Measurements from ENCODE around the gene SVIP. TPM values are rescaled to one million over a fixed set of nuclear protein-coding genes. Genes with fewer than 3 reads are reported as not detected.
A peak's percentile ranks its signal among the peaks of the same experiment; 100 is the strongest.

The SVIP gene
- total RNA-seq: 15.1 TPM
- polyA plus RNA-seq: 6.5 TPM

GRCh38 chr11:22829231-22830081 lies at the start of gene SVIP:
Gene SVIP (minus strand): TSS chr11:22829801. CDS start chr11:22829748, 53 bp downstream.
- Histone ChIP-seq H3K36me3 (ENCODE audit: insufficient read depth) (no peaks in the 10 kb centered on the region), H3K27ac (ENCODE audit: low read depth) (peak within 1 kb of the TSS; percentile 86), H3K4me3 (ENCODE audit: low read depth, low read length) (peak within 1 kb of the TSS; percentile 75), H3K4me1 (ENCODE audit: insufficient read depth) (peaks cover 2% of the 10 kb centered on the region)
- WGBS: under 1% methylated on average over 78 of the region's 79 CpGs
- peak; percentile 77 for DNase-seq (ENCODE audit: extremely low spot score)

GRCh38 chr11:22878604-22879003 lies 49.0 kb upstream of the SVIP start:
- Histone ChIP-seq H3K4me3 (ENCODE audit: low read depth, low read length) (no peak overlapping the region), H3K27ac (ENCODE audit: low read depth) (no peak overlapping the region), H3K4me1 (ENCODE audit: insufficient read depth) (no peaks in the 10 kb centered on the region), H3K36me3 (ENCODE audit: insufficient read depth) (no peaks in the 10 kb centered on the region)
- DNase-seq (ENCODE audit: extremely low spot score): no peak

GRCh38 chr11:22878039-22878438 lies 48.4 kb upstream of the SVIP start:
- DNase-seq (ENCODE audit: extremely low spot score): no peak
- H3K4me1 ChIP-seq (ENCODE audit: insufficient read depth): no peaks in the 10 kb centered on the region
- no peak overlapping the region for H3K4me3 ChIP-seq (ENCODE audit: low read depth, low read length)
- H3K36me3 ChIP-seq (ENCODE audit: insufficient read depth): no peaks in the 10 kb centered on the region
- no peak overlapping the region for H3K27ac ChIP-seq (ENCODE audit: low read depth)

DNA sequence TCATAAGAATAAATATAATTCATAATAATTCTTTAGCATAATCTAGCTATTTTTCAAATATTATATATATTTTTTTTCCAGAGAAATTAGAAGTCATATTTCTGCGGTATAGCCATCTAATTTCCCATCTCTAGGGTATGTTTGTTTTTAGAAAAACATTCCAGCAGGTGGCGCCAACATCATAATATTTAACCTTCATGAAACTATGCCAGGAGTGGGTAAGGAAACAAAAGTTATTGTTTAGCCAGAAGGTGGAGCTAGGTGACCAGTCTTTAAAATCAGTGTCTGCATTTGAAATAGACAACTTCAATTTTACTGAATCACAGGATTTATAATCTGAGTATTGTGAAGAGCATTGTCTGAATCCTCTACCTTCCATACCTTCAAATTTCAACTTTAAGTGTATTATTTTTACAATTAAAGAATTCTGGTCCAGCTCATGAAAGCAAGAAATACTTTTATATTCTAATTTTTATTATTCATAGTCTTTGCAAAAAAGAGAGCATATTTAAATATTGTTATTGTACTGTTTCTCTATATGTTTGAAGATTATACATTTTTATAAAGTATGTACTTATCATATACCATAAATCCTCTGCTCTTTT lies 46.4 kb upstream of the SVIP start:
- Histone ChIP-seq H3K36me3 (ENCODE audit: insufficient read depth) (no peaks in the 10 kb centered on the region), H3K4me1 (ENCODE audit: insufficient read depth) (no peaks in the 10 kb centered on the region), H3K4me3 (ENCODE audit: low read depth, low read length) (no peak overlapping the region), H3K27ac (ENCODE audit: low read depth) (no peak overlapping the region)
- peak; percentile 78 for DNase-seq (ENCODE audit: extremely low spot score)
- WGBS: 10% methylated on average over 2 of the region's 2 CpGs

- DNase-seq (ENCODE audit: extremely low spot score): no peak
- H3K4me1 ChIP-seq (ENCODE audit: insufficient read depth): no peaks in the 10 kb centered on the region
- H3K4me3 ChIP-seq (ENCODE audit: low read depth, low read length): no peak overlapping the region
- H3K27ac ChIP-seq (ENCODE audit: low read depth): no peak overlapping the region
- H3K36me3 ChIP-seq (ENCODE audit: insufficient read depth): no peaks in the 10 kb centered on the region
- WGBS: 85% methylated on average over 3 of the region's 3 CpGs
Measured at GRCh38 chr11:22869325-22869724, 39.7 kb upstream of the SVIP start.

DNA sequence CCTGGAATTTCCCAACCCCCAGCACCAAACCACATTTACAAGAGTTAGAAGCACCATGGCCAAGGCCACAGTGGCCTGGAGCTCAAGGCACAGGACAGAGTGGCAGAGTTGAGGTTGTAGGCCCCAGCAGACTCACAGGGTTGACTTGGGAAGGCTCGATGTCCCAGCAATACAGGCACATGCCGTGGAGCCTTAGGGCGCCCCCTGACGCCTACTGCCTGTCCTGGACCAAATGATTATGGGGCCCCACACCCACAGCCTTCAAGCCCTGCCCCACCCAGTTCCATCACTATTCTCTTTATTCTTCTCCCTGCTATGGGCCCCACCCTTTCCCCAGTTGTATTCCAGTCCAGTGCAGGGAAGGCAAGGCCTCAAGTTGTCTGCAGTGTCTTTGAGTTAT lies 30.6 kb upstream of the SVIP start, which contains the start of gene CCDC179:
Gene CCDC179, minus strand, starts transcription at position 234 of the 400 bp plus-strand sequence. Its CDS starts 53 bp downstream, at position 181.
- DNase-seq (ENCODE audit: extremely low spot score): no peak
- Histone ChIP-seq H3K4me1 (ENCODE audit: insufficient read depth) (no peaks in the 10 kb centered on the region), H3K36me3 (ENCODE audit: insufficient read depth) (no peaks in the 10 kb centered on the region), H3K4me3 (ENCODE audit: low read depth, low read length) (no peak within 1 kb of the TSS), H3K27ac (ENCODE audit: low read depth) (no peak within 1 kb of the TSS)
- WGBS: 96% methylated on average over 4 of the region's 4 CpGs

GRCh38 chr11:22859756-22860155 lies 30.2 kb upstream of the SVIP start:
- H3K27ac ChIP-seq (ENCODE audit: low read depth): no peak overlapping the region
- no peak overlapping the region for H3K4me3 ChIP-seq (ENCODE audit: low read depth, low read length)
- WGBS: 83% methylated on average over 6 of the region's 6 CpGs
- H3K36me3 ChIP-seq (ENCODE audit: insufficient read depth): no peaks in the 10 kb centered on the region
- no peaks in the 10 kb centered on the region for H3K4me1 ChIP-seq (ENCODE audit: insufficient read depth)
- DNase-seq (ENCODE audit: extremely low spot score): no peak

DNA sequence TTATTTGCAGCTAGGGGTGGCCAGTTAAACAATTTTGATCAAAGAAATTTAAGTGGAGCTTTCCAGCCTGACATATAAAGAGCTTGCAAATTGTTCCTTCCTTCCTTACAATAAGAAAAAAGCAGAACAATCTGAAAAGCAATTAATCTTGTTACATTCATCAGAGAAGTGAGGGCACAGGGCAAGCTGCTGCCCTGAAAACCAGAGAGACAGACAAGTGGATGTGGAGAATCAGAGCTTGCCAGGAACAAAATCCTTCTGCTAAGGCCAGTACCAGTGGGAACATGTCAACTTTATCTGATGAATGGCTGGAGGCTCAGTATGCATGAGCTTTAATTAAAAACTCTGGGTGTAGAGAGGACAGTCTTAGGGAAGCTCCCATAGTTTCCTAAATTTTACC lies 21.9 kb upstream of the SVIP start:
- Histone ChIP-seq H3K27ac (ENCODE audit: low read depth) (no peak overlapping the region), H3K4me3 (ENCODE audit: low read depth, low read length) (no peak overlapping the region), H3K36me3 (ENCODE audit: insufficient read depth) (no peaks in the 10 kb centered on the region), H3K4me1 (ENCODE audit: insufficient read depth) (no peaks in the 10 kb centered on the region)
- DNase-seq (ENCODE audit: extremely low spot score): no peak

DNA sequence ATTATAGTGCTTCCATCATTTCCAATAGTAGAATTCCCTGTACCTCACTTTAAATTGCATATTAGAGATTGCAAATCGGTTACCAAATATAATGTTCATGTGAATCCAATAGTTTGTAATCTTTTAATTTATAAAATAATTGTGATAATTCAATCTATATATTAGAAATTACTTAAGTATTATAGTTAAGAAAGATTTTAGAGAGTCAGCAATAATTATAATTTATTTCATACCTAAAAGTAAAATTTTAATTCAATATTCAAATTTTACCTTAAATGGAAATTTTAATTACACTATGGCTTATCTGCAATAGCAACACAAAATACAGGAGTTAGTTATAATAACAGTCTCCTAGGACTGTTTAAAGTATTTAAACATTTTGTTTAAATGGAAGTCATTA lies 17.1 kb upstream of the SVIP start:
- no peaks in the 10 kb centered on the region for H3K36me3 ChIP-seq (ENCODE audit: insufficient read depth)
- H3K4me1 ChIP-seq (ENCODE audit: insufficient read depth): no peaks in the 10 kb centered on the region
- no peak overlapping the region for H3K4me3 ChIP-seq (ENCODE audit: low read depth, low read length)
- no peak overlapping the region for H3K27ac ChIP-seq (ENCODE audit: low read depth)
- 93% methylated on average over 1 of the region's 1 CpG for WGBS
- no peak for DNase-seq (ENCODE audit: extremely low spot score)

GRCh38 chr11:22832315-22833015 lies 2.9 kb upstream of the SVIP start:
- H3K36me3 ChIP-seq (ENCODE audit: insufficient read depth): no peaks in the 10 kb centered on the region
- WGBS: 75% methylated on average over 3 of the region's 3 CpGs
- DNase-seq (ENCODE audit: extremely low spot score): no peak

GRCh38 chr11:22830082-22830414 lies 447 bp upstream of the SVIP start:
- peak overlapping the region; percentile 75 for H3K4me3 ChIP-seq (ENCODE audit: low read depth, low read length)
- no peaks in the 10 kb centered on the region for H3K36me3 ChIP-seq (ENCODE audit: insufficient read depth)
- 13% methylated on average over 4 of the region's 4 CpGs for WGBS
- no peak overlapping the region for H3K27ac ChIP-seq (ENCODE audit: low read depth)
- H3K4me1 ChIP-seq (ENCODE audit: insufficient read depth): peaks cover 2% of the 10 kb centered on the region
- no peak for DNase-seq (ENCODE audit: extremely low spot score)

More at GRCh38 chr11:22832315-22833015, 2.9 kb upstream of the SVIP start:
- Histone ChIP-seq H3K27ac (ENCODE audit: low read depth) (no peak overlapping the region), H3K4me1 (ENCODE audit: insufficient read depth) (peaks cover 2% of the 10 kb centered on the region), H3K4me3 (ENCODE audit: low read depth, low read length) (no peak overlapping the region)

DNA sequence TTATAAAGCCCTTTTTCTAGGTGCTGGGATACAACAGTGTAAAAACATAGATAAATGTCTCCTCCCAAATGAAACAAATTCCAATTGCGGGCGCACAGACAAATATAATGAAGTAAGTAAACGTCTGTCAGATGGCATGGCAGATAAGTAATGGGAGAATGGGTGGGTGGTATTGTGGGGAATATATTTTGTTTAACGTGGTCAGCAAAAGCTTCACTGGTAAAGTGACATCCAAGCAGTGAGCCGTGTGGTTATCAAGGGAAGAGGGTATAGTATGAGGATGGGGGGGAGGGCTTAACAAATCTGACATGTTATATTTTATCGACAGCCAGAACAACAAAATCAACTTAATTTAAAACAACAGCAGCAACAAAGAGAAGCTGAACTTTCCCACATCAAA lies 1.2 kb downstream of the SVIP start:
- no peak overlapping the region for H3K27ac ChIP-seq (ENCODE audit: low read depth)
- 68% methylated on average over 6 of the region's 6 CpGs for WGBS
- H3K4me3 ChIP-seq (ENCODE audit: low read depth, low read length): no peak overlapping the region
- H3K36me3 ChIP-seq (ENCODE audit: insufficient read depth): peaks cover 2% of the 10 kb centered on the region
- DNase-seq (ENCODE audit: extremely low spot score): no peak
- H3K4me1 ChIP-seq (ENCODE audit: insufficient read depth): peaks cover 2% of the 10 kb centered on the region

DNA sequence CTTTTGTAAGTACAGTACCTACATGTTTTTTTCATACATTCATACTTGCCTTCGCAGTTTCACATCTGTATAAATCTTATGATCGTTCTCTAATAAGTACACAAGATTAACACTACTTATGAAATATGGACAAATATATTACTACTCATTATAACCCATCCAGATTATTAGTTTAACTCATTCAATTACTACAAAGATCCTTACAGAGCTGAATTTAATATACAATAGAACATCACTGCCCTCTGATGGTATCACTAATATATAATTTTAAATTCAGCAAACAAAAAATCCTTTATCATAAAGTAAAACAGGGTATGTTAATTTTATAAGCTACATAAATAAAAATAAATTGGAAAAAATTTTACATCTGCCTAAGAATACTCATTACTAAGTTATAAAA lies 7.4 kb downstream of the SVIP start:
- WGBS: 96% methylated on average over 2 of the region's 2 CpGs
- Histone ChIP-seq H3K4me1 (ENCODE audit: insufficient read depth) (no peaks in the 10 kb centered on the region), H3K27ac (ENCODE audit: low read depth) (no peak overlapping the region), H3K4me3 (ENCODE audit: low read depth, low read length) (no peak overlapping the region), H3K36me3 (ENCODE audit: insufficient read depth) (peaks cover 3% of the 10 kb centered on the region)
- DNase-seq (ENCODE audit: extremely low spot score): no peak

- no peak overlapping the region for H3K27ac ChIP-seq (ENCODE audit: low read depth)
- no peaks in the 10 kb centered on the region for H3K4me1 ChIP-seq (ENCODE audit: insufficient read depth)
- 84% methylated on average over 3 of the region's 3 CpGs for WGBS
- DNase-seq (ENCODE audit: extremely low spot score): no peak
- H3K4me3 ChIP-seq (ENCODE audit: low read depth, low read length): no peak overlapping the region
- H3K36me3 ChIP-seq (ENCODE audit: insufficient read depth): peaks cover 2% of the 10 kb centered on the region
Measured at GRCh38 chr11:22809893-22810292, 19.7 kb downstream of the SVIP start.

Measured in urinary bladder (tissue), 4 donors.